Fibroblast of mammary gland (primary cell): Measurements from ENCODE around the gene TUBB4B.

Source experiments
- DNase-seq: peaks from one replicate; pipeline ENCODE4 v3.0.0-alpha.2; 2010; ENCODE audit warnings: low read depth
- H3K4me3 ChIP-seq: 2 replicates; pipeline ENCODE4 v1.5.1; 2011; ENCODE audit warnings: low read depth, mild to moderate bottlenecking, low read length, moderate library complexity; ENCODE audit not compliant: control insufficient read depth
- TF ChIP-seq, protein P1 (sequence below): conservative IDR thresholded peaks from 2 replicates; pipeline ENCODE4 v1.5.1; 2011; ENCODE audit warnings: low read depth, low read length, inconsistent platforms; ENCODE audit not compliant: control insufficient read depth, insufficient read depth

Gene TUBB4B

DNA sequence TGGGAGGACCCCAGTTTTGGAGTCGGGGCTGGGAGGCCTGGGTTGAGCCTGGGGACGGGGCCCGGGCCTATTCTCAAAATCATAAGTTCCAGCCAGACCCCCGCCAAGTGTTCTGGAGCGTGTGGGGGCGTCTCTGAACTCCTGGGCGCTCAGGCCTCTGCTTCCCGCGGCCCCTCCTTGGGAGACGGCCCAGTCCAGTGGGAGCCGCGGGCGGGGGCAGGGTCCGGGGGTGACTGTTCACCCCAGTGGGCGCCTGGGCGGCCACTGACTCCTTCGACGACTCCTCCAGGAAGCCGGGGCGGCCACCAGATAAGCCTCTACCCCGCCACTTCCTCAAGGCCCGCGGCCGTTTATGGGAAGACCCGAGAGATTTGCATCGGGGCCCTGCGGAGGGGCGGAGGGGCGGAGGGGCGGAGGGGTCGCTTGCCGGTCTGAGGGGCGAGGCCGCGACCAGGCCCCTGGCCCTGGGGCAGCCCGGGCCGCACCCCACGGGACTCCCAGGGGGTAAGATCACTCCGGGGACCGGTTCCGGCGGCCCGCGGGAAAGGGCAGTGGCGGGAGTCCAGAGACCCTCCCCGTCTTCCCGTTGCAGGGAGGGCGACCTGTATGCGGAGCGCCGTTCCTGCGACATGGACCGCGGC, 37.1 kb downstream of the TUBB4B start:
- DNase-seq, result no peak
- peak overlapping the region; percentile 63 for H3K4me3 ChIP-seq
- TF ChIP-seq, protein P1, sequence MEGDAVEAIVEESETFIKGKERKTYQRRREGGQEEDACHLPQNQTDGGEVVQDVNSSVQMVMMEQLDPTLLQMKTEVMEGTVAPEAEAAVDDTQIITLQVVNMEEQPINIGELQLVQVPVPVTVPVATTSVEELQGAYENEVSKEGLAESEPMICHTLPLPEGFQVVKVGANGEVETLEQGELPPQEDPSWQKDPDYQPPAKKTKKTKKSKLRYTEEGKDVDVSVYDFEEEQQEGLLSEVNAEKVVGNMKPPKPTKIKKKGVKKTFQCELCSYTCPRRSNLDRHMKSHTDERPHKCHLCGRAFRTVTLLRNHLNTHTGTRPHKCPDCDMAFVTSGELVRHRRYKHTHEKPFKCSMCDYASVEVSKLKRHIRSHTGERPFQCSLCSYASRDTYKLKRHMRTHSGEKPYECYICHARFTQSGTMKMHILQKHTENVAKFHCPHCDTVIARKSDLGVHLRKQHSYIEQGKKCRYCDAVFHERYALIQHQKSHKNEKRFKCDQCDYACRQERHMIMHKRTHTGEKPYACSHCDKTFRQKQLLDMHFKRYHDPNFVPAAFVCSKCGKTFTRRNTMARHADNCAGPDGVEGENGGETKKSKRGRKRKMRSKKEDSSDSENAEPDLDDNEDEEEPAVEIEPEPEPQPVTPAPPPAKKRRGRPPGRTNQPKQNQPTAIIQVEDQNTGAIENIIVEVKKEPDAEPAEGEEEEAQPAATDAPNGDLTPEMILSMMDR, result no peak

DNA sequence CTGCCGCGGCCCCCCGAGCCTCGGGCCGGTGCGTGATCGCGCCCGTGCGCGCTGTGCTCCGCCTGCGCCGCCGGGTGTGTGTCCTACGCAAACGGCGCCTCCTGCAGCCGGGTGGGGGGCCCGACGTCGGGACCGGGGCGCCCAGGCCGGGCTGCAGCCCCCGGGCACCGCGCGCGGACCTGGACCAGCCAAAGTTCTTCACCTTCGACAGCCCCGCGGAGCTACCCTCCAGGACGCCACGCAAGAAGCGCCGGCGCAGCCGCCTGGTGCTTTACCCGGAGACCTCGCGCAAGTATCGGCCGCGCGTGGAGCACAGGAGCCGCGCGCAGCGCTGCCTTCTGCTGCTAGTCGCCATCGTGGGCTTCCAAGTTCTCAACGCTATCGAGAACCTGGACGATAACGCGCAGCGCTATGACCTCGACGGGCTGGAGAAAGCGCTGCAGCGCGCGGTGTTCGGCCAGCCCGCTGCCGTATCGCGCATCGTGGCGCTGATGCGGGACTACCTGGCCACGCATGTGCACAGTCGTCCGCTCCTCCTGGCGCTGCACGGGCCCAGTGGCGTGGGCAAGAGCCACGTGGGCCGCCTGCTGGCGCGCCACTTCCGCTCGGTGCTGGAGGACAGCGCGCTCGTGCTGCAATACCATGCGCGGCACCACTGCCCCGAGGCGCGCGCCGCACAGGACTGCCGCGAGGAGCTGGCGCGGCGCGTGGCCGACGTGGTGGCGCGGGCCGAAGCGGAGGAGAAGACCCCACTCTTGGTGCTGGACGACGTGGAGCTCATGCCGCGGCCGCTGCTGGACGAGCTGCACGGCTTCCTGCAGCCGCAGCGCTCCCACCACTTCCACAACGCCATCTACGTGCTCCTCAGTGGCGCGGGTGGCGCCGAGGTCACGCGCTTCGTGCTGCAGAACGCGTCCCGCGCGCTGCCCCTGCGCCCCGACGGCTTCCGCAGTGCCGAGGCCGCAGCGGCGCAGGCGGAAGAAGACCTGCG, 37.9 kb downstream of the TUBB4B start:
- TF ChIP-seq, protein P1, result no peak
- no peak overlapping the region for H3K4me3 ChIP-seq
- DNase-seq, result no peak

DNA sequence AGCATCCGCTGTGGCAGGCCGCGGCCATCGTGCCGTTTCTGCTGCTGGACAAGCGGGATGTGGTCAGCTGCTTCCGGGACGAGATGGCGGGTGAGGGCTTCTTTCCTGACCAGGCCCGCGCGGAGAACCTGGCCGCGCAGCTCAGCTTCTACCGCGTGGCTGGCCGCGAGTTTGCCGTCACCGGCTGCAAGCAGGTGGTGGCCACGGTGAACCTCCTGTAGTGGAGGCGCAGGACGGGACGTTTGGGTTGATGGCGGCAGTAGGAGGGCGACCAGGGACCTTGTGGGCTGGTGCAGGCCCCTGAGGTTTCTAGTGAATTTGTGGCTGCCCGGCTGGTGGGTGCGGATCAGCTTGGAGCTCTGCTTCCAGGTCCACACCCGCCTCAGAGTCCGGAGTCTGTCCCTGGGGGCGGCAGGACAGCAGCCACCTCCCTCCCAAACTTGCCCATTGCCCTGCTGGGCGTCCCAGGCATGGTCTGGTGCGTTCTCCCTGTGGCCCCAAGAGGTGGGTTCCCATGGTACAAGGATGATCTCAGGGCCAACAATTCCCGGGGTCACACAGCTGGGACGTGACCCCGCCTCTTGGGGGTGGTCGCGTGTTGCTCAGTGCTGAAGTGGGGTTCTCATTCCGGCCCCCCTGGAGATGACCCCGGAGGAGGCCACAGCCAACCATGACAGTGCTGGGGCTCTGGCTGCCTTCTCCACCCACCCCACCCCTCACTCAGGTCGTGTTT, 38.8 kb downstream of the TUBB4B start:
- H3K4me3 ChIP-seq, result no peak overlapping the region
- TF ChIP-seq, protein P1, result no peak
- DNase-seq, result no peak

DNA sequence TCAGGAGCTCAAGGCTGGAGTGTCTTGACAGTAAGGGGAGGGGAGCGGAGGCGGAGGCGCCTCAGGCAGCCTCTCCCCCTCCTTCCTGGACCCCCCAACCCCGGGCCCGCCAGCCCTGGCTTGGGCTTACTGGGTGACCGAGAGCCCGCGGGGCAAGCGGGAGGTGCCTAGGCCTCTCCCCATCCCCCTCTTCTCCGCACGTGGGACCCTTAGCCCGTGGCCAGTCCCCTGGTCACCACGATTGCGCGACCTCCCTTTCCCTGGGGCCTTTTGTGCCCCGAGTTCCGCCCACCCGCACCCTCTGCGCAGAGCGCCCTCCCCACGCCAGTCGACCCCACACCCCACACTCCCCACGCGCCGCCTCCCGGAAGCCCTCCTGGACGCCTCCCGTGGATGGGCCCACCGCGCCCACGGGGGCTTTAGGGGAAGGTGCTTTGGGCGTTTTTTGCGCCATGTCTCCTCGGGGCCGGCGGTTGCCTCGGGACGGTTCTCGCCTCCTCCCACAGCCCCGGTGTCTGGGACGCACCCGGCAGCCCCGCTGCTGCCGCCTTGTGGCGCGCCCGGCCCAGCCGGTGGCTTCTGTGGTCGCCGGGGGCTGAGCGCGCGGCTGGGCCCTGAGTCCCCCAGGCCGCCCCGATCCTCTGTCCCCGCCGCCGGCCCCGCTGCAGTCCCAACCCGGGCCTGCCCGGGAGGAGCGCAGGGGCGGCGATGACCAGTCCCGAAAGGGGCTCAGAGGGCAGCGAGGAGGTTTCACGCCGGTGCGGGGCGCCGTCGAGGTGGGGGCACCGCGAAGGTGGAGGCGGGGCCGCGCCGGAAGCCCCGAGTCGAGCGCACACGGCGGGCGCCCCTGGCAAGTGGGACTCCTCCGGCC, 39.6 kb downstream of the TUBB4B start:
- no peak for DNase-seq
- no peak overlapping the region for H3K4me3 ChIP-seq
- TF ChIP-seq, protein P1, result no peak

DNA sequence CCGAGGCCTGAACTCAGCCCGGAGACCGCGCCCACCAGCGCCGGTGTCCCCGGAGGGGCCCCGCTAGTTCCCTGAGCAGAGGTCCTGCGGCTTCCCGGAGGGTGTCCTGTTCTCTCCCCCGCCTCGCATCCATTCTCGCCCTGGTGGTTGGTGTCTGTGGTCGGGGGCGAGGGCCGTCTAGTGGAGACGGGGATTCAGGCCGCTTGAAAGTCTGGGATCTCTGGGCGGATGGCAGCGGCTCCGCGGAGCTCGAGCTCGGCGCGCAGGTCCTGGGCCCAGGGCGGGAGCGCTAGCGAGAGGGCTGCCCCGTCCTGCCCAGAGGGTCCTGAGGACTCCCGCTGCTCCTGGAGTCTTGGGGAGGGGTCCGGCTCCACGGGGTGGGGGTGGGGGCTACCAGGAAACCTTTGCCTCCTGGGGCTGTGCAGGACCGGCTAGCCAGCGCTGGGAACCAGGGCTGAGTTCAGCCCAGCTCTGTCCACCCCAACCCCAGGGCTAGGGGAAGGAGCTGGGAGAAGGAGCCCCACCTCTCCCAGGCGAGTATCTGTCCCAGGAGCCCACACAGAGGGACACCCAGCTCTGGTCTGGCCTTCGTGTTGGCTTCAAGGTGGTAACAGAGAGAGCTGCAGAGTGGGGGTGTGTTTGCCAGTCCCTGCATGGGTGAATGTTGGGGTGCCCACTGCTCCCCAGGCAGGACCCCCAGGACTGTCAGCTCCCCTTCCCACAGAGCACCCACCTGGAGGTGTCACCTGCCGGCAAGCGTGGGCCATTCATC, 40.4 kb downstream of the TUBB4B start:
- H3K4me3 ChIP-seq, result no peak overlapping the region

More for the DNA sequence above, 40.4 kb downstream of the TUBB4B start:
- TF ChIP-seq, protein P1, result no peak
- no peak for DNase-seq
